ENCODE data around the gene TLX3.

TLX3 gene

DNA sequence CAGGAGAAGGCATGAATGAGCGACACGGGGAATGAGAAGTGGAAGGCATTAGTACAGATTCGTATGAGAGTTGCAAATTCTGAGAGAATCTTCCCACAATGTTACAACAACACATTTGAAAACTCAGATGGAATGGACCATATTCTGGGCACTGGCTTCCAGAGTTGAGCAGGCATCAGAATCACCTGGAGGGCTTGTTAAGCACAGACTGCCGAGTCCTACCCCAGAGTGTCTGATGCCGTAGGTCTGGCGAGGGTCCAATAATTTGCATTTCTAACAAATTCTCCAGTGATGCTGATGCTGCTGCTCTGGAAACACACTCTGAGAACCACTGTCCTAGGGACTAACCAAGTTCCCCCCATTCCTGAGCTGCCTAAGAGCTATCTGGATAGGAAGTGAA is 2.9 kb upstream of the TLX3 start:
- DNase-seq: no peak

DNA sequence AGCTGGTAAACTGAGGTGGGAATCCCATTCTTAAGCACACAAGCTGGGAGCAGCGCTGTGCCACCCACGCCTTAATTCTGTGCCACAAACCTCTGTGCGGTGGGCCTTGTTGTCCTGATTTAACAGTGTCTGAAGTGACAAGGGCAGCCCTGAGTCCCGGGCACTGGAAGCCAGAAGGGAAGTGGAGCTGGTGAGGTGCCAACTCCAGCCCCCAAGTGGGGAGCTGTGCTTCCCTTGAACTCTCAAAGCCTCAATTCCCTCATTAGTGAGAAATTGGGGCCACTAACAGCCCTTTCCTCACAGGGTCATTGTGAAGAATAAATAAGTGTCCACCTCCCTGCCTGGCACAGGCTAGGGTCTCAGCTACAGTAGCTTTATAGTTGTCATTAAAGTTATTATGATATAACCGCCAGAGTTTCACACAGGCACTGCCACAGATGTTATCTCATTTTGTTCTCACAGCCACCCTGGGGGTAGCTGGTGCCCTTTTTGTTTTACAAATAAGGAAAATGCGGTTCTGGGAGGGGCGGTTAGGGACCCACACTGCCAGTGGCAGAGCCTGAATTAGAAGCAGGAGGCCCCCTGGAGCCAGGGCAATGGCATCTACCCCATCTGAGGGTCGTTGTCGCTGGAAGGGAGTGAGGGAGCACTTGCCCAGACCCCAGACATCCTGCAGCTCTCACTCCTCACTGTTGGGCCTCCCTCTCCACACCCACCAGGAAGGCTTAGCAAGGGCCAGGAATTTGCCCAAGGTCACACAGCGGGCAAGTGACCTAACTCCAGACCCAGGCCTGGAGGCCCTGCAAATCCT is 2.1 kb upstream of the TLX3 start:
- no peak for DNase-seq

DNA sequence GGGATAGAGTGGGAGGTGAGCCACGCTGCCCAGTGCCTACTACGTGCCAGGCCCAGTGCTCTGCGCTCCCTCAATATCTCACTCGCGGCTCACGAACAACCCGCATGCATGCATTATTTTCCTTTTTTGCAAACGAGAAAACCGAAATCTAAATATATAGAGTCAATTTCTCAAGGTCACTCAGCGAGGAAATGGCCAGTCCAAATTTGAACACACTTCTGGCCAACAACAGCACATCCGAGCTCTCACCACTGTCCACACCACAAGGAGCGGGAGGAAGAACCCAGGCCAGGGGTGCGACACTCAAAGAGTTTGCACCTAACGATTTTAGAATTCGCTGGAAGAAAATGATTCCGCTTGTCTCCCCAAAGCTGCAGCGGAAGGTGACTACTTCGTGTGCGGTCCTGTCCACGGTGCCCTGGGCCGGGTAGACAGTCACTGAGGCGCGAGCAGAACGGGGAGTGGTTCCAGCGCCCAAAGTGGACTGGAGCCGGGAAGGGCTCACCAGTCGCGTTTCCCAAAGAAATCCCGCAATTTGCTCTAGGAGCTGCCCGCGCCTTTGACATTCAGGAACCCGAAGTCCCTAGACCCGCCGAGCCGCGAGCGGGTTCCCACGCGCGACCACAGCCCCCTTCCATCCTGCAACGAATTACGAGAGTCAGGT is 1.1 kb upstream of the TLX3 start:
- no peak for DNase-seq

DNA sequence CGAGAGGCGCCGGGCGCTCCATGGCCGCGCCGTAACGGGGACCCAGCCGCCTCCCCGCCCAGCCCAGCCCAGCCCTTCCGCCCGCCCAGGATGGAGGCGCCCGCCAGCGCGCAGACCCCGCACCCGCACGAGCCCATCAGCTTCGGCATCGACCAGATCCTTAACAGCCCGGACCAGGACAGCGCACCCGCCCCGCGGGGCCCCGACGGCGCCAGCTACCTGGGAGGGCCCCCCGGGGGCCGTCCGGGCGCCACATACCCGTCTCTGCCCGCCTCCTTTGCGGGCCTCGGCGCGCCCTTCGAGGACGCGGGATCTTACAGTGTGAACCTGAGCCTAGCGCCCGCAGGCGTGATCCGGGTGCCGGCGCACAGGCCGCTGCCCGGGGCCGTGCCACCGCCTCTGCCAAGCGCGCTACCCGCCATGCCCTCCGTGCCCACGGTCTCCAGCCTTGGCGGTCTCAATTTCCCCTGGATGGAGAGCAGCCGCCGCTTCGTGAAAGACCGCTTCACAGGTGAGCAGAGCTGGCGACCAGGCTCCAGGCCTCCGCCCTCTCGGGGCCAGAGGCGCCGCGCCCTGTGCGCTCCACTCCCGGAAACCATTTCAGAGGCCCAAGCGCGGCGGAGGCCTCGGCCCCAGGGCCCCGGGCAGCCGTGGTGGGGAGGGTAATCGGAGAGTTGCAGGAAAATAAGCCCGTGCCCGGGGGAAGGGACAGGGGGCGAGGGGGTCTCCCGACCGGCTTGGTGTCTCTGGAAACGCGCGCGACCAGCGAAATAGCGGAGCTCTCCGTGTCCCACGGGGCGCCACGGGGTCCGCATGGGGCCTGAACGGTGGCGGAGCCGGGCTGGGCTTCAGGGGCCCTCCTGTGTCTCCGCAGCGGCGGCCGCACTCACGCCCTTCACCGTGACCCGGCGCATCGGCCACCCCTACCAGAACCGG is 496 bp downstream of the TLX3 start:
- no peak for DNase-seq

DNA sequence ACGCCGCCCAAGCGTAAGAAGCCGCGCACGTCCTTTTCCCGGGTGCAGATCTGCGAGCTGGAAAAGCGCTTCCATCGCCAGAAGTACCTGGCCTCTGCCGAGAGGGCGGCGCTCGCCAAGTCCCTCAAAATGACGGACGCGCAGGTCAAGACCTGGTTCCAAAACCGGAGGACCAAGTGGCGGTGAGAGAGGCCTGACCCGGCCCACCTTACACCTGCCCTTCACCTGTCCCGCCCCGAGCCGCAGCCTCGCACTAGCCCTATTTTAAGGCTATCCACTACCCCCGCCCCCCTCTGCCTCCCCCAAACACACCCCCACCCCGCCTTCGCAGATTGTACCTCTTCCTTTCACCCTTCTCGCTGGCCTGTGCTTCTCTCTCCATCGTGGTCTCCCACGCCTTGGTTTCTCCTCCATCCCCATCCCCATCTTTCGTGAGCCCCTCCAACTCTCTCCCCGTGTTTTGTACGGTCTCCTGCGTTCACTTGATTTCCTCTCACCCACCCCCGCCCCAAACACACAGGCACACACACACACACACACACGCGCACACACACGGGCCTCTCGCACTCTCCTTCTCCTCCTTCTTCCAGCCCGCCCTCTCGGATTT is 1.3 kb downstream of the TLX3 start:
- no peak for DNase-seq

DNA sequence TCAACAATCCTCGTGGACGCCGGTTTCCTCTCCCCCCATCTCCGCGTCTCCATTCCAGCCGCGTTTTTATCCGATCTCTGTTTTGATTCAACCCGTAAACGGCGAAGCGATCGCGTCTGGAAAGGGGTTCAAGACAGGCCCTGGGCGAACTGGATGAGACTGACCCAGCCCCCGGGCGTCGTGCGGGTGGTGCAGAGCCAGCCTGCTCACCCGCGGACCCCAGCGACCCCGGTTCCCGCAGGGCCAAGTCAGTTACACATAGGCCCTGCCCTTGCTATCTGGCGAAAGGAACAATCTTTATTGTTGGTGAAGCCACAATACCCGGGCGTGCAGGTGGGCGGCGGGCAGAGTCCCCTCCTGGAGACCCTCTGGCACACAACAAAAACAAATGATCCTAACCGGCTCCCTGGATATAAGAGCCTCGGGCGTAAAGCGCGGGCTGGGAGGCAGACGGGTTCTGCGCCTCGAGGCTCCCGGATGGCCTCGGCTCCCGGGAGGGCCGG is 1.8 kb downstream of the TLX3 start:
- no peak for DNase-seq

DNA sequence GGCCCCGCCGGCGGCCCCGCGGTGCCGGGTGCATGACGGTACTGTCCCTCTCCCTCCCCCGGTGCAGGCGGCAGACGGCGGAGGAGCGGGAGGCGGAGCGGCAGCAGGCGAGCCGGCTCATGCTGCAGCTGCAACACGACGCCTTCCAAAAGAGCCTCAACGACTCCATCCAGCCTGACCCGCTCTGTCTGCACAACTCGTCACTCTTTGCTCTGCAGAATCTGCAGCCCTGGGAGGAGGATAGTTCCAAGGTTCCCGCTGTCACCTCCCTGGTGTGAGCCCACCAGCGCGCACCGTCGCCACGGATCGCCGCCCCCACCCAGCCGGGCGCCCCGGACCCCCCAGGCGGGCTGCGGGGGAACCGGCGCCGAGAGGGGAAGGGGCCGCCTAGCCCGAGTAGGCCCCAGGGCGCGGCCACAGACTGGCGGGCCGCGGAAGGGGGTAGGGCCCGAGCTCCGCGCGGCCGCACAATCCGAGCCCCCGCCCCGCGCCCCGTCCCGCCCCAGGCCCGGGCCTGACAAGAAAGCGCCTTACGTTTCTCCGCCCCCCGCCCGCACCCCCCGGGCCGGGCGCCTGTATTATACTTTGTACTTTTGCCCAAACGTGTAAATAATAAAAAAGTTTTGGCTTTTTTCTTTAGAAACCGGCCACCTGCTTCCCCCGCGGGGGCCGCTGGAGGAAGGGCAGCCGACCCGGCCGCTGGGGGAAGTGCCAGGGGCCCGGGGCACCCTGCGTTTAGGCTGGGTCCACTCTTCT is 2.5 kb downstream of the TLX3 start:
- peak; percentile 30 for DNase-seq

DNA sequence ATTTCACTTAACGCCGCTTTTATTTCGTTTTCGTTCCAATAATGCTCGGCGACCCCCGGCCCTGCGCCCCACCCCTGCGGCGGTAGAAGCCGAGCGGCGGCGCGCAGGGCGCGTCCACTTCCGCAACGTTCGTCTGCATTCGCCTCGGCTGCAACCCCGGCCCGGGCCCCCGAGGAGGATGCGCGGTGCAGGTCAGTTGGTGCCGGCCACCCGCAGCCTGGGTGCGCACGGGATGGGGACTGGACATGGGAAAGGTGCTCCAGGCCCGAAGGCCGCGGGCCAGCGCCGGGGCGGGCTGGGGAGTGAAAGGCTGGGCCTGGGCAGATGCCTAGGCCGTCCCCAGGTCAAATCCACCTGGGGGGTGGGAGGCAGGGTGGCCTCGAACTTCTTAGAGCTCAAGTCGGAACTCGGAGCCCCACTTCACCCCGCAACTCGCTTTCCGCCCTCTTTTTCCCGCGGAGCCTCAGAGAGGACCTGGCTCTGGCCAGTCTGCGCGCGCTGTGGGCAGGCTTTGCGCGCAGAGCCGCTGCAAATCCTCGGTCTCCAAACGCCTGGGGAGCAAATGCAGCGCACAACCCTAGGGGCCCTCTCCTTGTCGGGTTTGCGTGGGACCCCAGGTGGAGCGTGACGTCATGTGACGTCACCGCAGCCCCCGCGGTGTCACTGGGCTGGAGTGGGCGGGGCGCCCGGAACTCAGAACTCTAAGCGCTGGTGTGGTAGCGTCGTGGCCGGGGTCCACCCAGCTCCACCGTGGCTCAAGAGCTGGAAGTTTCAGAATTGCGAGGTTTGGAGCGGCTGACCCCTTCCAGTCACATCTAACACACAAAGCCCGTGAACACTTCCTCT is 3.3 kb downstream of the TLX3 start:
- DNase-seq: no peak

DNA sequence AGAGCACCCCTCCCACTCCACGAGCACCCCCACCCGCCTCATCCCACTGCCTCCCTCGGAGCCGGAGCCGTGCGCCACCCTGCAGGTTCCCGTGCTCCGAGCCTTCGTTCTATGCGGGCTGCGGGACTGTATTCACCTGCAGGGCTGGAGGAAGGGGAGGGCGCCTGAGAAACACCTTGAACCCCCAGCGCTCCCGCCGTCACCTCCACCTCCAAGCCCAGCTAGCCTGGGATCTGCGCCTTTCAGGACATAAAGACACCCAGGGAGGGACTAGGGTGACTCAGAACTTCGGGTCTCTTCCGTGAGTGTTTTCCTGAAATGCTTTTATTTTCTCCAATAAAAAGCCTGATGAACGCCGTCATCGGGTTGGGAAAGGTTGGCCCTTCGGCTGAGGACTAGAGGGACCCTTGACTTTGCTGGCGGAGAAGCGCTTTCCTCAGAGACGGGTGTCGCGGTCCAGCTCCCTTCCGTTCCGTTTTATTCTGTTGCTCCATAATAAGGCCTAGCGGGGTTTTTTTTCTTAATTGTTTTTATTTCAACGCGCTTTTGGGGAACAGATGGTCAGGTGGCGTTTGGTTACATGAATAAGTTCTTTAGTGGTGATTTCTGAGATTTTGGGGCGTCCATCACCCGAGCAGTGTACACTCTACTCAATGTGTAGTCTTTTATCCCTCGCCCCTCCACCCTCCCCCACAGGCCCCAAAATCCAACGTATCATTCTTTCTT is 4.6 kb downstream of the TLX3 start:
- no peak for DNase-seq

DNA sequence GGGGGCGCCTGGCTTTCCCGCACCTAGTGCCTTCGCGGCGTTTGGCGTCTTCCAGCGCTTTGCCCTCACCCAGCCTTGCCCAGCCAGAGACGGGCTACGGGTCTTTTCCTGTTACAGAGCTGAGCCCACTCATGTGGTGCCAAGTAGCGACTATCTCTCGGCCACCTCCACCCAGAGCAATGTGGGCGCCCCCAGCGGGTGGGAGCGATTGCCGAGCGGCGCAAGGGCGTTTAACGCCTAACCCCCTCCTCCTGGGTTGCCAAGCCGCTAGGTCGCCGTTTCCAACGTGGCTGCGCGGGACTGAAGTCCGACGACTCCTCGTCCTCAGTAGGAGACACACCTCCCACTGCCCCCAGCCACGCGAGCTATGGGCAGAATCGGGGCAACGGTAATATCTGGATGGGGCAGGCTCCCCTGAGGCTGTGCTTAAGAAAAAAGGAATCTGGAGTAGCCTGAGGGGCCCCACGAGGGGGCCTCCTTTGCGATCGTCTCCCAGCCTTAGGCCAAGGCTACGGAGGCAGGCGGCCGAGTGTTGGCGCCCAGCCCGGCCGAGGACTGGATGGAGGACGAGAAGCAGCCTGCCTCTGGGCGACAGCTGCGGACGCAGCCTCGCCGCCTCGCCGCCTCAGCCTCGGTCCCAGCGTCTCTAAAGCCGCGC is 5.8 kb downstream of the TLX3 start:
- DNase-seq: no peak

DNA sequence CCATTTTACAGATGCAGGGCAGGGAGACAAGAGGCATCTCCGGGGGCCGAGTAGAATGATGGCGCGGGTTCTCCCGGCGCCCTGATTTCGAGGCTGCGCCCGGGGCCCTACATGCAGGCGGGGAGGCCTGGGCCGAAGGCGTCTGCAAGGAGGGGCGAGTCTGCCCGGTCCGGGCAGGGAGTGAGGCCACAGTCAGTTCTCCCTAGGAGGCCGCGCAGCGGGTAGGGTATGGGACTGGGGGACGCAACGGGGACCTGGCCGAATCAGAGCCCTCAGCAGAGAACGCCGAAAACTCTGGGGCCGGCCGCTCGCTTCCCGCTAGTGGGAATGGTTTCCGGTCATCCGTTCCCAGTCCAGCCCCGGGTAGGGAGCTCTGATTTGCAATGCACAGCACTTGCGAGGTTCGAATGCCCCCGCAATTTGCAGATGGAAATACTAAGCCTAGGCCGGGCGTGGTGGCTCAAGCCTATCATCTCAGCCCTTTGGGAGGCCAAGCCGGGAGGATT is 6.4 kb downstream of the TLX3 start:
- DNase-seq: no peak

DNA sequence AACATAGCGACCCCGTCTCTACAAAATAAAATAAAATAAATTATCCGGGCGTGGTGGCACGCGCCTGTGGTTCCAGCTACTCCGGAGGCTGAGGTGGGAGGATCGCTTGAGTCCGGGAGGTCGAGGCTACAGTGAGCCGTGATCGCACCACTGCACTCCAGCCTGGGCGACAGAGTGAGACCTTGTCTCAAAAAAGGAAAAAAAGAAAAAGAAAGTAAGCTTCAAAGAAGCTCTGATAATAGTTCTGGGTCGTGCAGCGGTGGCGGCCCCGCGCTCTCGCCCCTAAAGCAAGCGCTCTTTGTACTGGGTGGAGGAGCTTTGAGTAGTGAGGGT is 6.8 kb downstream of the TLX3 start:
- DNase-seq: no peak

DNA sequence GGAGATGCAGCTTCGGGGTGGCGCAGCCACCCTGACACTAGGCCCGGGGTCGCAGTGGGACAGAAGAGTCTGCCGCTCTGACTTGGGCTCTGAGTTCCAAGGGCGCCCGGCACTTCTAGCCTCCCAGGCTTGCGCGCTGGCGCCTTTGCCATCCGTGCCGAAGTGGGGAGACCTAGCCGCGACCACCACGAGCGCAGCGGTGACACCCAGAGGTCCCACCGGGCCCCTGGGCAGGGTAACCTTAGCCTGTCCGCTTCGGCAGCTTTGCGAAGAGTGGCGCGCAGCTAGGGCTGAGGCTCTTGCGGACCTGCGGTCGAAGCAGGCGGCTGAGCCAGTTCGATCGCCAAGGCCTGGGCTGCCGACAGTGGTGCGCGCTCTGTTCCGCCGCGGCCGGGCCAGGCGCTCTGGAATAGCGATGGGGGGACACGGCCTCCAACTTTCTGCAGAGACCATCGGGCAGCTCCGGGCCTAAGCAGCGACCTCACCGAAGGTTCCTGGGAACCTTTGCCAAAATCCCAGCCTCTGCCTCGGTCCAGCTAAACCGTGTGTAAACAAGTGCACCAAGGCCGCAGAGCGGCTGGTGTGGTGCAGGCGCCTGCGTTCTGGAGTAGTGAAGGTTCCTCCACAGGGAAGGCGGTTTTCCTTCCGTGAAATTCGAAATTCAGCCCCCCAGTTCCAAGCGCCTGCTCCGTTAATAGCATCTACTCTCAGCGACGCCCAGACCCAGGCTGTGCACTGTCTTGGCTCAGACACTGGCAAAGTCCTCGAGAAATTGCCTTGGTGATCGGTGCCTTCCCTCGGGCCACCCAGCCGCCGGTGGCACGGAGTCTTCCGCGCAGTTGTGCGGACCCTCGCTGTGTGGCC is 7.4 kb downstream of the TLX3 start:
- DNase-seq: no peak

DNA sequence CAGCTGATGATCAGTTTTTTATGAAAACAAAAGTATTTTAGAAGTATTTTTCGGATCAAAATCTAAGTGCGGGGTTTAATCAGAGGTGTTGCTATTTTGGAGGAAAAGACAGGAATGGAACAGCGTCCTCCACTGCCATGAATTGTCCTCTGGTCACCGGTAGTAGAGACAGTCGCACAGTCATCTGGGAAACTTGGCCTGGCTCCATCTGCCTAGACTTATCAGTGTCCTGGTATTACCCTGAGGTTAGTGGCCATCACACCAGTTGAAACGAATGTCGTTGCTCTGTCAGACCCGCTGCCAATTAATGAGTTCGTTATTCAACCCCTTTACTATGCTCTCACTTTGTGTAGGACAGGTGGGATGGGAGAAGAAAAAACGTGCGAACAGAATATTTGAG is 8.2 kb downstream of the TLX3 start:
- no peak for DNase-seq

DNA sequence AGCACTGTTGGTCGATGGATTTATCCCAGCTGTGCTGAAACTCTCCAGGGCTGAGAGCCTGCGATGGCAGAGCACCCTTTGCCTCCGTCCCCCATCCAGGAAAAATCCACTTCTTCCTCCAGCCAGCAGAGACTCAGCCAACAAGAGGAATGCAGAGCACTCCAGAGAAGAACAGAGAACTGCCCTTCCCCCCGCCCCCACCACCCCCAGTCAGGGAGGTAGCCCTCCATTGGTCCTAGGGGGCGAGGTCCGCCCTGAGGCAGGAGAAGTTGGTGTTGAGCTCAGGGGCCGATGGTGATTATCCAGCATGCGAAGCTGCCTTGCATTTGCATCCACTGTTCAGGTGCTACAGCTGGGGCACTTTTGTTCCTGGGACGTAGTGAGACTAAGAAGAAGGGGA is 9.0 kb downstream of the TLX3 start:
- no peak for DNase-seq

DNA sequence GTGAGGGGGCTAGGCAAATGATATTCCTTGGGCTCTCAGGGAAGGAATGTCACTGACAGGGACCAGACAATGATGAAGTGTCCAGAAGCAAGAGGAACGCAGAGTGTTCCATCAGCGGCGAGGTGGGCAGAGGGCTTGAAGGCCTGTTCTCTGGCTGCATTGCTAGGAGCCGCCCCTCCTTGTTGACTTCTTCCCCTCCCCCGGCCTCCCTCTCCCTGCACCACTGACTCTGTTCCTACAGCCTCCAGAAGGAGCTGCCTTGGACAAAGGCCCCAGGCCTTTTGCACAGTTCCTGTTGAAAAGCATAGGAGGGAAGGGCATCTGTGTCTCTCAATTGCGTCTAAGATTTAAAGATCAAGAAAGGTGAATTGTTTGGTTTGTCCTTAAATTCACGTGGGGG is 12.4 kb downstream of the TLX3 start:
- no peak for DNase-seq

DNA sequence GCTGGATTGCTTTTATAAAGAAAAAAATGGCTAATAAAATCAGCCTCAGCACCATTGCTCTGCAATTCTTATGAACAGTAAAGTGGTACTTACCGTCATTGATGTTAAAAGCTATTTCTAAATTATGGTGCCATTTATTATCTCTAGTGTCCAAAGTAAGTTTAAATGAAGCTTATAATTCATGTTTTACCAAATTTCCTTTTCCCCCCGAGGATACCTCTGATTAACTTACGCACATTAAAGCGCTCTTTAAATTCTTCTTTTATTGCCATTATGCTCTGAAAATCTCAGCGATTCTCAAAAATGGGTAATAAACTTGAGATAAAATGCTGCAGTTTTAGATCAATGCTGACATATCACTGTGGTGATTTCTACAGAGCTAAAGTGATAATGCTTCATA is 13.5 kb downstream of the TLX3 start:
- DNase-seq: no peak

DNA sequence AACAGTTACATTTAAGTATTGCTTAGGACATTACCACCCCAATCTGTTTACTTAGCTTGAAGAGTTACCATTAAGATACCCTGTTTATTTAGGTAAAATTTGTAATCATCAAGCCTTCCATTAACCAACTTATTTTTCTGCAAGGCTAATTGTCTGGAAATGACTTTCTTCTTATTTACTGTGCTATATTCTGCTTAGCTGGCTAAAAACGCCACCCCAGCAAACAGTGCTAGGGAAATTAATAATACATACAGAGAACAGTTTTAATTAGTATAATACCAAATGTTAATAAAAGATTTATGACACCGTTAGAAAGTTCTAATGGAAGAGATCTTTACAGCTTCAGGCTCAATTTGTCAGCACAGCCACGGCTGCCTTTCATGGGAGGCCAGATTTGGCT is 14.0 kb downstream of the TLX3 start:
- DNase-seq: no peak

Measured in fibroblast of skin of back (primary cell).